NCI-H1436 (cell line): ENCODE data around the gene IL1RL2.

Source experiments
- DNase-seq: peaks from one replicate; lab custom pipeline; 2025; lab: John Stamatoyannopoulos, UW

Gene IL1RL2

DNA sequence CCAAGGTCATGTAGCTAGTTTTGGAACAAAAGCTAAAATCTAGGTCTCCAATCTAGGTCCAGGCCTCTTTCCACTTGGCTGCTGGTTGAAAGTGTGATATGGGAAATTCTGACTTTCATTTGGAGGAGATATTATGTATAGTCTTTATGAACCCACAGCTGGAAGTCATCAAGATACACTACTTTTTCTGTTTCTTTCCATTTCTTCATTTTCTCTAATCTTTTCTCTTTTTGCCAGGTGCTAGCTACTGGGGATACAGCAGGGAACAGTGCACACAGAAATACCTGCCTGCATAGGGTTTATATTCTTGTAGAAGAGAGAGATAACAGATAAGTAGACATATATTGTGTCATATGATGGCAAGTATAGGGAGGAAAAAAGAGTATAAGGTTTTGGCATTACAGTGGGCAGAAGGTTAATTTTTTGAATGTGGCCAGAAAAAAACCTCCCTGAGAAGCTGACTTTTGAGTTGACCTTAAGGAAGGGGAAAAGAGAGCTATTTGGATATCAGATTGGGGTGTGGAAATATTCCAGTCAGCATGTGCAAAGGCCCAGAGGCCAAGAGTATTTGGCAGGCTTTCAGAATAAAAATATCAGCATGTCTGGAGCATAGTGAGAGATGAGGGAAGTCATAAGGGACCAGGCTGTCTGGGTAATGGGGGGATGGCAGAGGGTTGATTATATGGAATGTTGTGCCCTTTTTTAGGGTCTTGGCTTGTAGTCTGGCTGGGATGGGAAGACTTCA lies 28.6 kb upstream of the IL1RL2 start:
- no peak for DNase-seq

DNA sequence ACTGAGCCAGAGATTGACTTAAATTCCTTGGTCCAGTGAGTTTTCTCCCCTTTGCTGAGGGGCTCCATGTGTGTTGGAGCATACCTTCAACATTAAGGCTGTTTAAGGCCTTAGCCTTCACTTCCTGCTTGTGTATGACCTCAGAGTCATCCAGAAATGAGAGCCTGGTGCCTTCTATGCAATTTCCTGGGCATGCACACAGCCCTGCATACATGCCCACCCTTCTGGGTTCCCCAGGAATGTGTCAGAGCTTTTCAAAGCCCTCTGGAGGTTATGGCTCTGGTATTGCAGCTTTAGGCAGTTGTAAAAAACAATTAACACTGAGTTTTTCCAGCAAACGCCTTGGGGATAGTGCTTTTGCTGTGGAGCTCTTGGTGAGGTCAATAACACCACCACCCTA lies 27.5 kb upstream of the IL1RL2 start:
- no peak for DNase-seq

DNA sequence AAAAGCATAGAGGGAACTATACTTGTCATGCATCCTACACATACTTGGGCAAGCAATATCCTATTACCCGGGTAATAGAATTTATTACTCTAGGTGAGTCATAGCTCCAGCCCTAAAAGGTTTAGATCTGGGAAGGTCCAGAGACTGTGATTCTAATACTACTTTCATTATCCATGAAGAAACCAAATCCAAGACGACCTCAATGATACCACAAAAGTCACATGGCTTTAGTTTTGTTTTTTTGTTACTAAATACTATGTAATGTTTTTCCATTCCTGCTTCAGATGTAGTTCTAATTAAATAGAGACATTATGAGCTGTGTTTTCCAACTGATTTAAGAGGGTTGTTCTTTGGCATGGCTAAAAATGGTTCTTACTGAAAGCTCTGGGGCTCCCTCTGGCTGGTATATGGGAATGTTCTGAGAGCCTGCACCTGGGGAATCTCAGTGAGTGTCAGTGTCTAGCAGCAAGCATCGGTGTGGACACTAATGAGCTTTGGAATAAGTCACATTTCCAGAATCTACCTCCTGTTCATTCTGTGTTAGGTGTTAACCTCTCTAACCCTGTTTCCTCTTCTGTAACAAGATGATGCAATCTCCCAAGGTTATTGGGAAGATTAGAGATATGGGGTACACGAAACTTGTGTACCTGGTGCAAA lies 20.5 kb upstream of the IL1RL2 start:
- no peak for DNase-seq

DNA sequence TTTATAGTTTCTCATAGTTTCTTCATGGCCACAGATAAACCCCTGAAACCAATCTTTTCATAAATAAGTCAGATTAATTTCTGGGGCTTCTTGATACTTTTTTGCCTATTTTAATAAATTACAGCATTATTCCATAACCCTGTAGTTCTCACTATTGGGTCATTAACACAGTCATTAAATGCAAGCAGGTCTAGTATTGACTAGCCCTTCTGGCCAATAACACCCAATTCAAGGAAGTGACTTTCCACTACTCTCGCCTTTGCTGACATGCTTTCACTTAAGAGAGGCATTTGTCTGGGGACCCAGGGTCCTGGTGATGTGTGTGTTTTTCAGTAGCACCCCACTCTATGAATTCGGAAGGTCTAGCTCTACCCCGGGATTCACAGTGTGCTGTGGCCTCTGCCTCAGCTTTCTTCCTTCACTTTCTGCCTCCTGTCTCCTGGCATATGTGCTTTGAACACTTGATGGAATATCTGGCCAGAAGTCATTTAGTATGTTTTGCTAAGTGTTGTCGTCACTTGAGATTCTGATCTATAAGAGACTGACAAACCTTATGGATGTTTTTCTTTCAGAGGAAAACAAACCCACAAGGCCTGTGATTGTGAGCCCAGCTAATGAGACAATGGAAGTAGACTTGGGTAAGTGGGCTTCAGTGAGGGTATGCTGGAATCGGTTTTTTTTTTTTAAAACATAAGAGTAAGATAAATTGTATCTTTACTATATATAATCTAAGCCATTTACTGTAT lies 18.6 kb upstream of the IL1RL2 start:
- no peak for DNase-seq

DNA sequence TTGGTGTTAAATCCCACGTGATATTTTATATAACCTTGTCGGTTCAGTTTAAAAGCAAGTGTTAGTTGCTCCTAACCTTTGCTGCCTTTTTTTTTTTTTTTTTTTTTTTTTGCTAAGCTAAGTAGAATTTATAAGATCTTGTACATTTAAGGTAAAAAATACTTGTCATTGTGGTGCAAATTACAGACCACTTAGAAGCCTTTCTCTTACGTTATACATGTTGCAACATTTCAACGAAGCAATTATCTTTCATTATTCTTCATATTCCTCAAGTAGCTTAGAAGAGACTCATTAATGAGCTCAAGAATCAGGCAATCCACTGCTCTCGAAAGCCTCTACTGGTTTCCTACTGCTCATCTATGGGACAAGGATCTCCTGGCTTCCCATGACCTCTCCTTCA lies 14.9 kb upstream of the IL1RL2 start:
- no peak for DNase-seq

DNA sequence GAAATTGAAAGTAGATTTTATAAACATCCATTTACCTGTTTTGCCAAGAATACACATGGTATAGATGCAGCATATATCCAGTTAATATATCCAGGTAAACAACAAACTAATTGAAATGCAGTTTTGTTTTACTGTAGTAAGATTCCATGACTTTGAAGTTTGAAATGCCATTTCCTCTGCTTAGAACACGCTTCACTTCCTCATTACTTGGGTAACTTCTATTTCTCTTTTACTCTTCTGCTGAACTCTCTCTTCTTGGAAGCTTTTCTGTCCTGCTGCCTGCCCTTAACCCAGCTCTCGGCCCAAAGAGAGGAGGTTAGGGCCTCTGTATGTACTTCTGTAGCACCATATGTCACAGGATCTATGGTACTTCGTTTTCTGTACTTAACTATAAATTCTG lies 14.1 kb upstream of the IL1RL2 start:
- no peak for DNase-seq

DNA sequence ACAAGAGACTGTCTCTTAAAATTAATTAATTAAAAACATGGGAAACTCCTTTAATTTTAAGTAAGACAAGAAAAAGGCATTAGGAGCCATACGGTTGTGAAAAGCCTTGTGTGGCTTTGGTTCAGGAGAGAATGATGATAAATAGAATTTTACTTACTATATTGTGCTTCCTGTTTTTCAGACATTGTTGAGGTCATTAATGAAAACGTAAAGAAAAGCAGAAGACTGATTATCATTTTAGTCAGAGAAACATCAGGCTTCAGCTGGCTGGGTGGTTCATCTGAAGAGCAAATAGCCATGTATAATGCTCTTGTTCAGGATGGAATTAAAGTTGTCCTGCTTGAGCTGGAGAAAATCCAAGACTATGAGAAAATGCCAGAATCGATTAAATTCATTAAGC lies 10.7 kb upstream of the IL1RL2 start:
- no peak for DNase-seq

DNA sequence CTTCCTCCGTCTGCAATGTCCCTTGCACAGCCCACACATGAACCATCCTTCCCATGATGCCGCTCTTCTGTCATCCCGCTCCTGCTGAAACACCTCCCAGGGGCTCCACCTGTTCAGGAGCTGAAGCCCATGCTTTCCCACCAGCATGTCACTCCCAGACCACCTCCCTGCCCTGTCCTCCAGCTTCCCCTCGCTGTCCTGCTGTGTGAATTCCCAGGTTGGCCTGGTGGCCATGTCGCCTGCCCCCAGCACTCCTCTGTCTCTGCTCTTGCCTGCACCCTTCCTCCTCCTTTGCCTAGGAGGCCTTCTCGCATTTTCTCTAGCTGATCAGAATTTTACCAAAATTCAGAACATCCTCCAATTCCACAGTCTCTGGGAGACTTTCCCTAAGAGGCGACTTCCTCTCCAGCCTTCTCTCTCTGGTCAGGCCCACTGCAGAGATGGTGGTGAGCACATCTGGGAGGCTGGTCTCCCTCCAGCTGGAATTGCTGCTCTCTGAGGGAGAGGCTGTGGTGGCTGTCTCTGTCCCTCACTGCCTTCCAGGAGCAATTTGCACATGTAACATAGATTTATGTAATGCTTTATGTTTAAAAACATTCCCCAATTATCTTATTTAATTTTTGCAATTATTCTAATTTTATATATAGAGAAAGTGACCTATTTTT lies 8.9 kb upstream of the IL1RL2 start:
- no peak for DNase-seq

DNA sequence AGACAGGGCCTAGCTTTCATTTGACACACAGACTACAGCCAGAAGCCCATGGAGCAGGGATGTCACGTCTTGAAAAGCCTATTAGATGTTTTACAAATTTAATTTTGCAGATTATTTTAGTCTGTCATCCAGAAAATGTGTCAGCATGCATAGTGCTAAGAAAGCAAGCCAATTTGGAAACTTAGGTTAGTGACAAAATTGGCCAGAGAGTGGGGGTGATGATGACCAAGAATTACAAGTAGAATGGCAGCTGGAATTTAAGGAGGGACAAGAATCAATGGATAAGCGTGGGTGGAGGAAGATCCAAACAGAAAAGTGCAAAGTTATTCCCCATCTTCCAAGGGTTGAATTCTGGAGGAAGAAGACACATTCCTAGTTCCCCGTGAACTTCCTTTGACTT lies 7.8 kb upstream of the IL1RL2 start:
- no peak for DNase-seq

DNA sequence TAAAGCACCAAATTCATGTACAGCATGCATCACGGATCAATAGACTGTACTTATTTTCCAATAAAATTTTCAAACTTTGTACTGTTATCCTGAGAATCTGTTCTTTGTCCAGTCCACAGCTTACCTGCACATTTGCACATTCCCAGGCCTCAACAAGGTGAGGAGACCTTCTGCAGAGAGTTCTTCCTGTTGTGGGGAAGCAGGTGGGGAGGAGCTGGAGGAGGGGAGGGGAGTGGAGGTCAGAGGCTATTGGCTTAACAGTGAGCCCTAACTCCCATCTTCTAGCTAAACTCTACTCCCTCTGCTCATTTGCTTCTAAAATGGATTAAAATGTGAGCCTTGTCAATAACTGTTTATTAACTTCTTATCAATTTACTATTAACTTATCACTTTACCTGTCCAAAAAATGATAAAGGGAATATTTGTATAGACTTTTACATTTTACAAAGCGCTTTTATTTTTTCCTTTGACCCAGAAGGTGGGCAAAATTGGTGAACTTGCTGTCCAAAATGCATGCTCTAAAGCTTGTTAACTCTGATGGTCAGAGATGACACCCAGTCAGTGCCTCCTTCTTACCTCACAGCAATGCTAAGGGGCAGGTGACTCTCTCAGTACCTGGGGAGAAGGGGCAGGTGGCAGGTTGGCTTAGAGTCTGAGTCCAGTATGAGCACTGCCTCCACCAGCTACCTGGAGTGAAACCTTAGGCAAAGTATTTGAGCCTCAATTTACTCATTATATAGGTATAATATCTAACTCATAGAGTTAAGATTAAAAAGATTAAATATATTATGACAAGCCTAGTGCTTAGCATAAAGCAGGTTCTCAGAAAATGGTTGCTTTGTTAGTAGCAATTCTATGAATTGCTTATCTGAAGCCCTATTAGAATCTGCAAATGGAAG lies 6.8 kb upstream of the IL1RL2 start:
- DNase-seq = no peak

DNA sequence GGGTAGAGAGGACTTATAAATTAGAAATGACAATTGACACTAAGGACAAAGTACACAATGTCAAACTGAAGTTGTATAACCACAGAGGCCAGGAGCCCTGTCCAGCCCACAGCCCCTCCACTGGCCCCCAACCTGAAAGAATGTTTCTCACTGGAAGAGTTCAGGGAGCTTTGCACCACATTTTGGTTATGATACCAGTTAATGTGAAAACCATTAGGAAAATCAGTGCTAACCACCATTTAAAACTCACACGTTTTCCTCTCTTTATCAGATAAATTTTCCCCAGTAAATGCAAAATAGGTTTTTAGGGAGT lies 6.2 kb upstream of the IL1RL2 start:
- DNase-seq = no peak

DNA sequence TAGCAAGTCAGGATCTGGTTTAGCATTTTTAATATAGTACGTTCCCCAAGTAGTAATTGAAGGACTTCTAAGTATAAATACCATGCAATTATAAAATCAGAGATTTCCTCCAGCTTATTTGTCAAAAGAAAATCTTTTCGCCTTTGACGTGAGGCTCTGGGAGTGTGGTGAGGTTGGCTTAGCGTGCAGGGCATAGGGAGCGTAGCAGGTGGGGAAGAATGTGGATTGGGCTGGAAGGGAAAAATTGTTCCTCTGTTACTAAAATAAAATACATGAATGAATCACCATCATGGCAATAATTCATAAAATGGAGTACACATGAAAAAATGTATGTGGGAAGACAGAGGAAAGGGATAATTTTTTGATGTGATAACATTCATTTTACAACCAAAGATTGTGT lies 5.4 kb upstream of the IL1RL2 start:
- DNase-seq = no peak

DNA sequence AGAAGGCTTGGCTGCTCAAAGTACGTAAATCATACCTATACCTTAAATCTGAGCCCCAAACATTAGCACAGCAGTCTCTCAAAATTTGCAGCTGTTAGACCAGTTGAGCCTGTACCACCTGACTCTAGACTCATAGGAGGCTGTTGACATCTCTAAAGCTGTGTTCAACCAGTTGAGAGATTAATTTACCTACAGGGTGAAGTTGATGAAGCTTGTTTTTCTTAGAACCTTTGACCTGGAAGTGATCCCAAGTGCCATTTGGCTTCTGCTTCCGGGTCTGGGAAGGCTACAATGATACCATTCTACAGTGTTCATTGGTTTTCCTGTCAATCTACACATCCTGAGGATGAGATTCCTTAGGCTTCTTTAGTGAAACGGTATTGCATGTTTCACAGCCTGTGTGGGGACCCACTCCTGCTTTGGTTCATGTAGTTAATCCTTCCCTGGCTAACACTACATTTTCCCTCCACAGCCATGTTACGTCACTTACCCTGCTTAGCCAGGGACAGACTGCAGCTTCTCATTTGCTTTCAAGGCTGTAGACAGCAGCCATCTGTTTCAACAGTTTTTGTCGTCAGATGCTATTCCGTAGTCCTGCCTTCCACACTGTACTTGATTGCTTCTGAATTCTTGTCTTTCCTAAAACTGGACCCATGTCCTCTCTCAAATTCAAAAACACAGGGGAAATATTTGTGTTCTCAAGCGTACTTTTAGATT lies 4.7 kb upstream of the IL1RL2 start:
- DNase-seq = no peak

DNA sequence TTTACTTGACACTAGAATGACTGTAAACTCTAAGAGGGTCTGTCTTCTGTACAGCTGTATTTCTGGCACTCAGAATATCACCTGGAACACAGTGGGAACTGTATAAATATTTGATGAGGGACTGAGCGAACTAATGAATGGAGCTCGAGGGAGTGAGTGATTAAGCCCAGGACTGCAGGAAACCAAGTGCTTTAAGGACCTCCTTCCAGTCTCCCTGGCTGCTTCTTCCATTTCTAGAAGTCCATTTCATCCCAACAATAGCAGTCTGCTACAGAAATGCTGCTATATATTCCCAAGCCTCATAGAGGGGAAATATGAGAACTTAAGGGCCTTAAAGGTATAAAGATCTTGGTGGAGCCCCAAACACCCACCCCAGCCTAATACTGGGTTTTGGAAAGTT lies 2.8 kb upstream of the IL1RL2 start:
- no peak for DNase-seq

DNA sequence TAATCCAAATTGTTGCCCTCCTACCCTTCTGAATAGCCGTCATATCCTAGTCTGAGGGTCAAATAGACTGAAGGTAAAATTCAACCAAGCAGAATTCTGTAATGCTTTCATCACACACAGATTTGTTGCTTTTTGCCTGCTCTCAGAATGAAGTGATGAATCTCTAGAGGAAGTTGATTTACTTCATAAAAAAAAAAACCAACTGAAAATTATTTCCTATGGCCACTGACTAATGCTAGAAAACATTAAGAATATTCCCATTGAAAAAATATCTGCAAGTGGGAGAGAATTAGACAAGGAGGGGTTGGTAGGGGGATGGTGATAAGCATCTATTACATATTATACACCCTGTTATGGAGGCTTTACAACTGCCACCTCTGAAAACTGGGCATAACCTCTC lies 2.3 kb upstream of the IL1RL2 start:
- DNase-seq = no peak

DNA sequence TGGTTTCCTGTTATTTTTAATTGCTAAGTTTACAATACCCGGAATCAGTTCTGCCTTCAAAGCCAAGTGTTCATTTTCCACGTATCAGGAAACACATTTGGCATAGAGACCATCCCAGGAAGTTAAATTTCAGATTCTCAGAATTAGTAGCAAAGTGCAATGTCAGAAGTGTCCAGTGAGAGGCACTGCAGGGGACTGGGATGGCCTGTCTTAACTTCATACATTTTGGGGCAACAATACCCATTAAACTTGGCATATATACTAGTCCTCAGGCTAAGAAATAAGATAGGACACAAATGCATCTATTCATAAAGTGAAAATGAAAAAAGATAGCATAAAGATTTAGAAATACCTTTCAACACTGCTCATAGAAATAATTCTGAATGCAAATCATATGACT lies 1.5 kb upstream of the IL1RL2 start:
- DNase-seq = no peak

DNA sequence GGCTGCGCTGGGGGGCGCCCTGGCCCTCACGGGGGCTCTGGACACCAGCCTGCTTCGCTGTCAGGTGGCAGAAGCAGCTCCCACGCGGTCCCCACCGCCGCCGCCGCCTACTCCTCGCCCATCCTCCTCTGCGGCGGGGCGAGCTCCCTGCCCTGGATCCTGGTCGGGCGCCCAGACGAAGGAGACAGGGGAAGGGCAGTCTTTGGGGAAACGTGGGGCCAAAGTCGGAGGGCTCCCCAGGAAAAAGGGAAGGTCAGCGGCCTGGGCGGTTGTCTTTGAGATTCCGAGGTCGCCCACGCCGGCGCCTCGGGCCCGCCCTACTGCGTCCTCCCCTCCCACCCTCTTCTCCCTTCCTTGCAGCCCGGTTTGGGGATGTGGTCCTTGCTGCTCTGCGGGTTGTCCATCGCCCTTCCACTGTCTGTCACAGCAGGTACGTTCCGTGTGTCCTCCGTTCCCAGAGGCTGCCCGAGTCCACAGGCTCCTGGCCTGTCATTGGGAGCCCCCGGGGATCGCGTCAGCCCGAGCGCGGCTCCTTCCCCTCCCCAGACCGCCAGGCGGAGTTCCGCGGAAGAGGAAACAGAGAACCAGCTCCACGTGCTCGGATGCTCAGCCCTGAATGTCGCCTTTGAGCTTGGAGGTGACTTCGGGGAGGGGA lies 800 bp downstream of the IL1RL2 start:
- DNase-seq = no peak

DNA sequence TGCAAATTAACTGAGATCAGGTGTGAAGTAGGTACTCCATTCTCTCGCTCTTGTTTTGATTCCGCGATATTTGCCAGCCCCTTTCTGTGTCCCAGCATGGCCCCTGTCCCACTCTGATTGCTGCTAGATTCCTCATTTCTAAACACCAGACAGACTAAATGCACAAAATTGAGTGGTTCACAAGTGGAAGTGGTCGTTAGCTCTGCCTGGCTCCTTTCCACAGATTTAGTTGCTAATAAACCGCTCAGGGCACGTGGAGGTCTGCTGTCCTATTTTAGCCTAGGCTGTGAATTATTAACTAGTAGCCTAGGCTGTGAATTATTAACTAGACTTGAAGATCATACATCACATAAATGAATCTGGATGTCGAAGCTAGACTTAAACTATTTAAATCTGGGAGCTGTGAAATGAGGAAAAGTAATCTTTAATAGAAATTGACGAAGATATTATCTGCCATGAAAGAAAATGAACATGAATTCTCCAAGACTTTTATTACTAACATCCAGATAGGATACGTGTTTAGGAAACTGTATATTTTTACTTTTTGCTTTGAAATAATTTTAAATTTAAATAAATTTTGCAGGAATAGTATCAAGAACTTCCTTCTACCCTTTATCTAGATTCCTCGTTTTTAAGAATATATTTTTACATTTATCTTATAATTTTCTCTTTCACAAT lies 3.7 kb downstream of the IL1RL2 start:
- DNase-seq = no peak

DNA sequence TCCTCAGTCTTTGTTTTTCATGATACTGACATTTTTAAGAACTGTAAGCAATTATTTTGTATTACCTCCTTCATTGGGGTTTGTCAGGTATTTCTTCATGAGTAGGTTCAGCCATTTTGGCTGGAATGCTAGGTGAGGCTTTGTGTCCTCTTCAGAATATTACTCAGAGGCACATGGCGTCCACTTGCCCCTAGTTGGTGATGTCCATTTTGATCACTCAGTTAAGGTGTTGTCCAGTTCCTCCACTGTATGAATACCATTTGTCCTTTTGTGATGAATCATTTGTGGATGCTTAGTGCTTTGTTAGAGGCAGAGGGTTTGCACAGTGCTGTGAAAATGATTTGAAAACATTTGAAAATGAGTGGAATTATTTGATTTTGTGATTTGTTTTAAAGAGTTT lies 4.7 kb downstream of the IL1RL2 start:
- no peak for DNase-seq

DNA sequence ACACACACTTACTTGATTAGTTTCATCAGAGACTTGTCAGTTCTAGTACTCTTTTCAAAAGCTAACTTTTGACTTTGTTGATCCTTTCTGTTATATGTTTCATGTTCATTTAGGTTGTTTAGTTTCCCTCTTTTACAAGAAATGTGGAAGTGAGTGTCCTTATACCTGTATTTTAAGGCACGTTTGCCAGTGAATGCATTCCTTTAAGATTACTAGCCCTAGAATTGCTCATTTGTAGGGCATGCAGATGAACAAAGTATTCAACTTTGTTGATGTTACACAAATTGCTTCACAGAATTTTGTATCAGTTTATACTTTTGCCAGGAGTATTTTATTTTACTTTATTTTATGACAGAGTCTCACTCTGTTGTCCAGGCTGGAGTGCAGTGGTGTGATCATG lies 6.3 kb downstream of the IL1RL2 start:
- no peak for DNase-seq
